Small intestine (tissue), 7 donors: ENCODE results near the gene SP3. TPM values are rescaled to one million over a fixed set of nuclear protein-coding genes. Genes with fewer than 3 reads are reported as not detected.
"Not testable (repeated sequence)": the region's sequence is repeated elsewhere in the genome, so short reads cannot be mapped to it uniquely, and the experiment has no call there.

Experiments used
- DNase-seq, 2 donors: peaks; one replicate each; pipeline versions ENCODE4 v3.0.0 to v3.0.0-alpha.2; 2013
- FAIRE-seq: peaks from 2 replicates; lab custom pipeline; 2012; peaks lifted over from hg19 to GRCh38; lab: Jason Lieb, UNC
- H3K27ac ChIP-seq, 3 donors: one replicate each; pipeline ENCODE4 v1.5.1; 2013; ENCODE audit warnings: low read length in 2 of 3, mild to moderate bottlenecking in 2 of 3, control low read depth in 1 of 3, inconsistent platforms in 1 of 3, low read depth in 1 of 3, moderate library complexity in 1 of 3
- H3K27me3 ChIP-seq, 3 donors: one replicate each; pipeline ENCODE4 v1.6.1; 2013; ENCODE audit warnings: low read length in 3 of 3, inconsistent platforms in 1 of 3; ENCODE audit not compliant: control insufficient read depth in 3 of 3, insufficient read depth in 3 of 3
- H3K36me3 ChIP-seq, 3 donors: one replicate each; pipeline ENCODE4 v1.6.1; 2013; ENCODE audit warnings: low read length in 3 of 3, inconsistent platforms in 1 of 3, low read depth in 1 of 3, mild to moderate bottlenecking in 1 of 3, moderate library complexity in 1 of 3; ENCODE audit not compliant: control insufficient read depth in 3 of 3, insufficient read depth in 2 of 3
- H3K4me1 ChIP-seq, 3 donors: one replicate each; pipeline ENCODE4 v1.6.1; 2013; ENCODE audit warnings: low read length in 2 of 3, inconsistent platforms in 1 of 3, low read depth in 1 of 3, mild to moderate bottlenecking in 1 of 3, moderate library complexity in 1 of 3; ENCODE audit not compliant: control insufficient read depth in 3 of 3, insufficient read depth in 2 of 3
- H3K4me3 ChIP-seq, 3 donors: one replicate each; pipeline ENCODE4 v1.5.1; 2013; ENCODE audit warnings: low read length in 3 of 3, control low read depth in 1 of 3, inconsistent platforms in 1 of 3, low read depth in 1 of 3, mild to moderate bottlenecking in 1 of 3, moderate library complexity in 1 of 3
- H3K9me3 ChIP-seq, 2 donors: one replicate each; pipeline ENCODE4 v1.6.1; 2013; ENCODE audit warnings: low read depth in 1 of 2, low read length in 1 of 2; ENCODE audit not compliant: control insufficient read depth in 2 of 2, insufficient read depth in 1 of 2
- WGBS, 3 donors: extraction: QIAGEN DNeasy Blood & Tissue Kit; methylation state at CpG; one replicate each; pipeline ENCODE4 v1.1.7; 2013; 5-methylcytosine and 5-hydroxymethylcytosine counted together
- polyA plus RNA-seq, 4 donors: library from polyadenylated mRNA; stranded (reverse) in 3 of 4; unstranded in 1 of 4; fragments of 200-250 nt in 3 of 4; fragments of 120-200 nt in 1 of 4; gene quantifications; one replicate each; pipeline versions ENCODE4 v1.2.1 to v1.2.3, GENCODE V29; 2013
- donor health status: healthy with polysubstance abuse.
- donor health status: control.
- donor health status: control.
- donor health status: Bipolar disorder and iron deficiency.
- donor health status: healthy.

The SP3 gene
- polyA plus RNA-seq, 4 donors = 15.0 to 79.8 (median 19.1) TPM

GRCh38 chr2:173903601-173904394 is 61.4 kb downstream of the SP3 start:
- DNase-seq (no peak), FAIRE-seq (no peak)
- Histone ChIP-seq H3K36me3 (peaks cover 0 to 9% (median 8%) of the 10 kb centered on the region in 3 donors), H3K27ac (no peak overlapping the region), H3K27me3 (no peaks in the 10 kb centered on the region), H3K4me1 (no peaks in the 10 kb centered on the region), H3K4me3 (no peak overlapping the region), H3K9me3 (peaks cover 0 to 3% of the 10 kb centered on the region in 2 donors)
- WGBS, 3 donors = 93 to 95% (median 93%) methylated on average over 13 of the region's 13 CpGs

- Histone ChIP-seq H3K36me3 (peaks cover 0 to 3% (median 0%) of the 10 kb centered on the region in 3 donors), H3K9me3 (peaks cover 0 to 1% of the 10 kb centered on the region in 2 donors), H3K27me3 (no peaks in the 10 kb centered on the region), H3K27ac (no peak overlapping the region), H3K4me3 (no peak overlapping the region), H3K4me1 (no peaks in the 10 kb centered on the region)
- DNase-seq (no peak), FAIRE-seq (no peak)
- WGBS, 3 donors = 81 to 89% (median 85%) methylated on average over 12 of the region's 12 CpGs
Measured at GRCh38 chr2:173898996-173899395, 66.2 kb downstream of the SP3 start.

- DNase-seq (no peak), FAIRE-seq (no peak)
- no peaks in the 10 kb centered on the region for H3K36me3 ChIP-seq
- H3K27ac ChIP-seq = no peak overlapping the region
- no peaks in the 10 kb centered on the region for H3K27me3 ChIP-seq
- H3K9me3 ChIP-seq = no peaks in the 10 kb centered on the region
- no peak overlapping the region for H3K4me3 ChIP-seq
- H3K4me1 ChIP-seq = no peaks in the 10 kb centered on the region
- 66 to 81% (median 77%) methylated on average over 5 of the region's 5 CpGs for WGBS, 3 donors
Measured at GRCh38 chr2:173898178-173898668, 67.0 kb downstream of the SP3 start.

- H3K4me3 ChIP-seq = no peak overlapping the region
- no peaks in the 10 kb centered on the region for H3K36me3 ChIP-seq
- no peak overlapping the region for H3K27ac ChIP-seq
- H3K27me3 ChIP-seq = no peaks in the 10 kb centered on the region
- 81 to 96% (median 94%) methylated on average over 2 of the region's 2 CpGs for WGBS, 3 donors
- FAIRE-seq (no peak), DNase-seq (no peak)
- no peaks in the 10 kb centered on the region for H3K4me1 ChIP-seq
- H3K9me3 ChIP-seq = no peaks in the 10 kb centered on the region
Measured at GRCh38 chr2:173896755-173897154, 68.4 kb downstream of the SP3 start.

- peaks cover 0 to 25% of the 10 kb centered on the region in 2 donors for H3K9me3 ChIP-seq
- WGBS, 3 donors = 70 to 75% (median 74%) methylated on average over 2 of the region's 2 CpGs
- no peak for DNase-seq
- no peaks in the 10 kb centered on the region for H3K4me1 ChIP-seq
- H3K27me3 ChIP-seq = peaks cover 0 to 2% (median 0%) of the 10 kb centered on the region in 3 donors
- no peak overlapping the region for H3K4me3 ChIP-seq
- H3K36me3 ChIP-seq = no peaks in the 10 kb centered on the region
- no peak for FAIRE-seq
- no peak overlapping the region for H3K27ac ChIP-seq
Measured at GRCh38 chr2:173892341-173892740, 72.8 kb downstream of the SP3 start.

GRCh38 chr2:173891315-173892037 is 73.7 kb downstream of the SP3 start:
- Histone ChIP-seq H3K4me3 (no peak overlapping the region), H3K27me3 (peaks cover 0 to 2% (median 0%) of the 10 kb centered on the region in 3 donors), H3K4me1 (no peaks in the 10 kb centered on the region), H3K36me3 (no peaks in the 10 kb centered on the region), H3K27ac (no peak overlapping the region), H3K9me3 (peaks cover 0 to 25% of the 10 kb centered on the region in 2 donors)
- 78 to 89% (median 88%) methylated on average over 2 of the region's 2 CpGs for WGBS, 3 donors
- FAIRE-seq (no peak), DNase-seq (no peak)

- WGBS, 3 donors = 83 to 97% (median 96%) methylated on average over 1 of the region's 1 CpG
- not testable (repeated sequence) for H3K4me3 ChIP-seq, DNase-seq, H3K27ac ChIP-seq, H3K27me3 ChIP-seq, FAIRE-seq, H3K36me3 ChIP-seq, H3K4me1 ChIP-seq
- H3K9me3 ChIP-seq = peaks cover 0 to 25% of the 10 kb centered on the region in 2 donors
Measured at GRCh38 chr2:173889464-173889863, 75.7 kb downstream of the SP3 start.

GRCh38 chr2:173886613-173887012 is 78.6 kb downstream of the SP3 start:
- no peak for DNase-seq
- H3K36me3 ChIP-seq = no peaks in the 10 kb centered on the region
- 78 to 93% (median 89%) methylated on average over 3 of the region's 3 CpGs for WGBS, 3 donors
- no peaks in the 10 kb centered on the region for H3K4me1 ChIP-seq
- no peak for FAIRE-seq
- no peak overlapping the region for H3K4me3 ChIP-seq
- H3K27ac ChIP-seq = no peak overlapping the region
- H3K27me3 ChIP-seq = peaks cover 0 to 2% (median 0%) of the 10 kb centered on the region in 3 donors
- peaks cover 0 to 25% of the 10 kb centered on the region in 2 donors for H3K9me3 ChIP-seq
